EH (cell line): ENCODE results near the gene ROBO1.
"Not testable (repeated sequence)": the region's sequence is repeated elsewhere in the genome, so short reads cannot be mapped to it uniquely, and the experiment has no call there.

Experiments used
- DNase-seq: peaks from one replicate; pipeline ENCODE4 v3.0.0-alpha.2; 2015; ENCODE audit warnings: low read depth

The ROBO1 gene

GRCh38 chr3:79245284-79246138 lies 522.3 kb downstream of the ROBO1 start:
- no peak for DNase-seq

DNA sequence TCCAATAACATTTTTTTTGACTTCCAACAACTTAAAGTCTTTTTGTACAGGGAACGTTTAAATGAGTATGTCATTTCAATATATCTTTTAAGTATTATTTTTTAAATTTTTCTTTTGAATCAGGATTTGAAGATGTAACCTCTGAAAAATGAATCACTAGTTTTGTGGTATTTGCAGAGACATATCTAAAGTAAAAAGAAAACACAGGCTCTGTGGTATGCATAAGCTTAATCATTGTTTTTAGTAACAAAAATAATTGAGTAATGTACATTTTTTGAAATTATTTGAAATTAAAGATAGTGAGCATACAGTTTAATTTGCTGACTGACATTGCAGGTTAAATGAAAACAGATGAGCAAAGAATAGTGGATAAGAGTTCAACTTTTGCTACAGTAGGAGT lies 531.3 kb downstream of the ROBO1 start:
- peak; percentile 45 for DNase-seq

DNA sequence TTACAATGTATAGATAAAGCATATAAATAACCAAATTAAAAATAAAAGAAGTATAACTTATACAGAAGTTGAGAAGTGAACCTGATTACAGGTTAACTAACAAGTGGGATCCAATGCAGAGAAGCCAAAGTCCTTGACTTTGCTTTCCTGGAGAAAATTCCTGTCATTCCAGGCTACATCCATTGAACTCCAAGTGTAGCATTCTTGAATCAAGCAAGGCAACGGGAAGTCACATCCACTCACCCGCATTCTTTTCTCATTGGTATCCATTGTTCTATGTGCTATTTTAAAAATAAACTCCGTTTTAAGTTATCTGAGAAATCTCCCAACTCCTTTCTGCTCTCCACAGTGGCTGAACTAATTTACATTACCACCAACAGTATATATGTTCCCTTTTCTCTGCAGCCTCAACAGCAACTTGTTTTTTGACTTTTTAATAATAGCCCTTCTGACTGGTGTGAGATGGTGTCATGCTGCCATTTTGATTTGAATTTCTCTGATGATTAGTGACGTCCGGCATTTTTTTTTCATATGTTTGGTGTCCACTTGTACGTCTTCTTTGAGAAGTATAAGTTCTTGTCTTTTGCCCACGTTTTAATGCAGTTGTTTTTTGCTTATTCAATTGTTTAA lies 534.3 kb downstream of the ROBO1 start:
- DNase-seq, result peak; percentile 32

DNA sequence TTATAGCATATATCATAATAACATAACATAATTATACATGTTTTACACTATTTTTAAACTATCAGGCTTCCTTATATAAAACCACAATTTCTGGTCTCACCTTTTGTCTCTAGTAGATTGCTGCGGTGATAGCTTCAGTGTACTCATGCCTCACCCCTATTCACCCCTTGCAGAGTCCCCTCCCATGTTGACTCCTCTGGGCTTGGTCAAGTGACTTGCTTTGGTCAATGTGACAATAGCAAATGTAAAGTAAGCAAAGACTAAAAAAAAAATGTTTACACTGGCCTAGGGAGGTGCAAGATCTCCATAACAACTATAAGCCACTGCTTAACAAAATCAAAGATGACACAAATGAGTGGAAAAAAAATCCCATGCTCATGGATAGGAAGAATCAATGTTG lies 537.5 kb downstream of the ROBO1 start:
- DNase-seq, result no peak

GRCh38 chr3:79217096-79217495 lies 550.7 kb downstream of the ROBO1 start:
- no peak for DNase-seq

DNA sequence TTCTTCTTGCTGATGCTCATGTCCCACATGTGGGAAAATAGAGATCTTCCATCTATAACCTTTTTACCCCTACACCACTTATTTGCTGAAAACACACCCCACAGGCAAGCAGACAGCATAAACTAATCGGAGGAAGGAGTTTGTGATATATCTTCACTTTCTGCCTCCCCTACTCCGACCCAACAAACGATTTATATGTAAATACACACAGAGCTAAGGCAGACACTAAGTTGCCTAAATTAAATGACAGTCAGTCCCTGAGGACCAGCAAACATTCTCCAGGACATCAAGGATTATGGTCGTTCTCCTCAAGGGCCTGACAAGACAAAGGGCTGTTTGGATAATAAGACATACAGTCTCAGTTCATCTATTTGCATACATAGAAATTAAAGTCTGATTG lies 552.5 kb downstream of the ROBO1 start:
- DNase-seq, result no peak

GRCh38 chr3:79211586-79212359 lies 556.0 kb downstream of the ROBO1 start:
- no peak for DNase-seq

DNA sequence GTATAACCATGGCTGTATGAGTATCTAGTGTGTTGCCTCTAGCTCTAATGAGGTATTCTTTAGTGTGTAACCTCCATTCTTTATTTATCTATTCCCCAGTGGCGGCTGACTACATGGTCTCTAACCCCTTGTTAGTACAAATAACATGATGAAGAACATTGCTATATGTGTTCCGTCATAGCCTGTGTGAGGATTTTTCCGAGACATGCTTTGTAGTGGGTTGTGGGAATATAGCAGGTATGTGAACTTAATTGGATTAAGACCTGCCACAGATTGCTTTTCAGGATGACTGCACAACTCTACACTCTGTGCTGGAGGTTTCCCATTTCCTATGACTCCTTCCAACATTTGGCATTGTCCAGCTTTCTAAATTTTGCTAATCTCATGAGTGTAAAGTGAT lies 563.4 kb downstream of the ROBO1 start:
- DNase-seq, result no peak

DNA sequence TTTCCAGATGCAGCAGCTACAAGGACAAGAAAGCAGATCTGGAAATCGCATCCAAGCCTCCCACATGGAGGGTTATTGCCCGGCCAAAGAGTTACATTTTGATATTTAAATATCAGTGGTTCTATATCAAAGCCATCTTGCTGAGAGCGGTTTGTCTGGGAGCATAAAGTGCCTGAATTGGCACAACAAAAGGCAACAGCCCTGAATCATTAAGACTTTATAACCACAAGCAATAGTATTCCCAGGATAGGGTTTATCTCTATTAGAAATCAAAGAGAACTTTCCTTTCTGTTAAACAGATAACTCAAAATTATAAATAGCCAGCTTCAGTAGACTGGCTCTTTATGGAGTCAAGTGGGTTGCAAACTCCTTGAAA lies 564.7 kb downstream of the ROBO1 start:
- DNase-seq, result peak; percentile 1

GRCh38 chr3:79202471-79203143 lies 565.2 kb downstream of the ROBO1 start:
- peak; percentile 1 for DNase-seq

DNA sequence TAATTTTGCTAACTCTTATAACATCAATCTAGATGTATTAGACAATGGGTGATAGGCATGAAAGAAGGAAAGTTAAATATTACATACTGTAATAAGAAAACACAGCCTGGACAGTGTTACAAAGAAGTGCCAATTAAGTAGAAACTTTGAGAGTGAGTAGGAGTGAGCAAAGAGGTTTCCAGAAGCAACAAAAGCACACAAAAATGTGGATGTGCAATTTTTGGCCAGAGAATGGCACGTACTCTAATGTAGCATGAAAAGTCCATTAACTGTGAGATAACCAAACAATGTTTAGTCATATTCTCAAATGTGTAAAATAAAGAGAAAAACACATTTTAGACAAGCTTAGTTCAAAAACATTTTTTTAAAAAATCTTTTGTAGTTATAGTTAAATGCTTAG lies 567.3 kb downstream of the ROBO1 start:
- peak; percentile 42 for DNase-seq

DNA sequence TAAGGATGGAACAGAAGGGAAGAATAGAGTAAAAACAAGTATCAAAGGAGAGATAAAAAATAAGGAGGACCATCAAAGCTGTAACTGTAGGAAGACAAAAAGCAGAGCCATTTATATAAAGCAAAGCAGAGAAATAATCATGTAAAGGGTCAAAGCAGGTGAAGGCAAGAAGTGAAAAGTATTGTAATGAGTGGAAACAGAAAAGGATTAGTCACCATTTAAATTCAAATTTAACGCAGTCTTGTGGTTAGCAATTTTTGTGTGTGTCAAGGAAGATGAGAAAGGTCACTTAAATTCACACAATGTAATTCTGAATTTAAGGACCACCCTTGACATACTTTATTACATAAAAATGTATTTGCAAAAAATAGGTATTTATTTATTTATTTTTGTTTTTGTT lies 567.8 kb downstream of the ROBO1 start:
- DNase-seq, result peak; percentile 1

DNA sequence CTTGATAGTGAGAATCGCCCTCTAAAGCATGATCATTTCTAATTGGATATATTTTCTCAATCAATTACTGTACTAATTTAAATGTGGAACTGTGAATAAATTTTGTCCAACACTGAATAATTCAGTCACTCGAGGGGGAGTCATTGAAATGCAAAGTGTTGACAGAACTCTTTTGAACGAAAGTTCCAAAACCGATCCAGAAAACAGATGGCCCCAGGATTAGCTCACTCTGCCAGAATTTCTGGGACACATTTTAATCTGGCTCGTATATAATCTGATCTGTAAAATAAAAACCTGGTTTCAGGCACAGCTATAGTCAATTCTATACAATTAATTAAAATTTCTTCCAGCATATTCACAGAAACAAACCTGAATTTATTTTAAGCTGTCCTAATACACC lies 580.4 kb downstream of the ROBO1 start:
- no peak for DNase-seq

GRCh38 chr3:79184251-79184650 lies 583.5 kb downstream of the ROBO1 start:
- DNase-seq, result no peak

DNA sequence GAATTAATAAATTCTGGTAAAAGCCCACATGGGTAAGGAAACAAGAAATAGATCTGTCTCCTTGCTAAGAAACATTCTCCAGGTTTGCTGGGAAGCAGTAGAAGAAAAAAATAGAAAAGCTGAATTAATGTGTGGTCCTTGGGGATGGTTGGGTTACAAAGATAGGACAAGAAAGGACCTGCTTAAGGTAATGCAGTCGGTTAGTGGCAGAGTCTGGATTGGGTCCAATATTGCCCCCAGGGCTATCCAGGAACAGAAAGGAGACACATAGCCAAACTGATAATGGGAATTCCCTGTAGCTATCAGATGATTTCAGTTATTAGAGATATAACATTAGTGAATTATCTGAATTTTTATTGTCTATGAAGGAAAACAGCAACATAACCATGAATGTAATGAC lies 584.3 kb downstream of the ROBO1 start:
- DNase-seq, result no peak

GRCh38 chr3:79178471-79179180 lies 589.2 kb downstream of the ROBO1 start:
- no peak for DNase-seq

DNA sequence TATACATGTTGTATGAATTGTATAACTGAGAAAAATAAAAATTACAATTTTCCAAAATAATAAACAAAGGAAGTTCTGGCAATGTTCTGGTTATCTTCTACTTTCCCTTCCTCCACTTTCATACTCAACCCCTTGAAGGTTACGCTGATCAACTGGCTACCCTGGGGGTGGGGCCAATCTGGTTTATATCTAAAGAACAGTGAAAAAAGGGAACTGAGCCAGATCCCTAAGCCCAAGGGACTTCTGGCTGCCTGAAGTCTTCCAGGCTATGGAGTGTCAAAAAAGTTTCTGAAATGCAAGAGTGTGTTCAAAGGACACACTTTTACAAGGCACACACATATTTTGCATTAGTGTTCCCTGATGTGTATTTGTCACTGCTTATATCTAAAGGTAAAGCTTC lies 591.9 kb downstream of the ROBO1 start:
- no peak for DNase-seq

GRCh38 chr3:79173259-79173658 lies 594.5 kb downstream of the ROBO1 start:
- DNase-seq, result not testable (repeated sequence)

DNA sequence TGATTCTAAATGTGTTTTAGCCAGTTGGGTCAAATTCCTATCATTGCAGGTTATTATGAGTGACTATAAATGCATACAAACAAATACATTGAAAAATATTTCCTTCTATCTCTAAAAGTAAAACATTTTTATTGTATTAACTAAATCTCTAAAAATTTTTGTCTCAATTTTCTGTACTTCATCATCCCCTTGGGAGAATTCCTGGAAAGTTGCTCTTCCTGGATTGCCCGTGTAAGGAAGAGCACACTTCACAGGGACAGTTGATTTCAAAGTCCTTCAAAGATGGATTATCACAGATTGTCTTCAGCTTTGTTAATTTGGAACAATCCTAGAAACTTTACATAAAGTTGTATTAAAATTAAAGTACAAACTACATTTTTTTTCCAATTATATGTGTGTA lies 595.6 kb downstream of the ROBO1 start:
- DNase-seq, result peak; percentile 58

DNA sequence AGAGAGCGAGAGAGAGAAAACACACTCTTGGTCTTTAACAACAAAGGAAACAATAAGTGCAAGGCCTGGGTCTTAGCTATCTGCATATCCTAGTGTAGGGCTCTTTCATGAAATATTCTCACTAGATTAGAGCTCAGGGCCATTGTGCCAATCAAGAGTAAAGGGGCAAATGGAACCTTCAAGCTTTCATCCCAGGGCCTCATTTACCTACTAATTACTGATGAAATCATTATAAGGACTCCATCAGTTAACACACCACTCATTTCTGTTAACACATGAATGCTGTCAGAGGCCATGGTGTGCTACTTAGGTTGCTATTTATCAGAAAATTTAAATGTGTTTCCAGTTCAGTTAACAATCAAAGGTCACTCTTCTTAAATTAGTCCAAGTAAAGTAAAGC lies 597.8 kb downstream of the ROBO1 start:
- no peak for DNase-seq

DNA sequence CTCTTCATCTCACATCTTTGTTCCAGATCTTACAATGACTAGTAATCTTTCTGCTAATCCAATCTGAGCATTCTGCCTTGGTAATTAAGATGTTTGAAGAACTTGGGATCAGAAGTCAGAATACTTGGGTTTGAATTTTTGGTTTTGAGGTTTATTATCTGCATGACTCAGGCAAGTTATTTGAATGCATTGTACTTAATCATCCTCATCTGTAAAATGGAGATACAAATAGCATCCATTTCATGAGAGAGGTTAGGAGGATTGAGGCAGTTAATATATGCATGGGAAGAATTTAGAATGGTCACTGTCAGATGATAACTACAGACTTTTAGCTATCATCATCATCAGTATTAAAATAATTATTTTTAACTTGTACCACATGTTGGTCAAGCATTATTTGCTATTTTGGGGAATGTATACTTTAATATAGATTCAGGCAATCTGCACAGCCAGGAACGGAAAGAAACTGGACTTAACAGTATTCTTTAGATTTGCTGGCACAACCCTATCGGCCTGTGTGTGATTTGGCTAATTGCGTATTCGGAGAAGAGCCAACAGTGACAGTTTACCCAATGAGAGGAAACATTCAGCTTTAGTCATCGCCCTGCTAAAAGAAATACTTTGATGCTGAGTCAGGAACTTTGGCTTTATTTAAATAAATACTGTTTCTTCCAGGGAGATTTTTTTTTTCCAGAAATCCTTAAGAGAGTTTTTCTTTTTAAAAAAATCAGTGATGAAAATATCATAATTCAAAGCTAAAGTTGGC lies 600.0 kb downstream of the ROBO1 start:
- DNase-seq, result peak; percentile 97
